CD14-positive monocyte (primary cell): ENCODE results near the gene PPP6C. TPM values are rescaled to one million over a fixed set of nuclear protein-coding genes. Genes with fewer than 3 reads are reported as not detected.
"Not testable (repeated sequence)": the region's sequence is repeated elsewhere in the genome, so short reads cannot be mapped to it uniquely, and the experiment has no call there.

Source experiments
- DNase-seq, 3 donors: peaks; one replicate each; pipeline ENCODE4 v3.0.0-alpha.2; 2011 to 2022
- H2AFZ ChIP-seq: 2 replicates; pipeline ENCODE4 v1.6.0; 2012; ENCODE audit warnings: mild to moderate bottlenecking, low read depth, low read length, inconsistent platforms; ENCODE audit not compliant: insufficient read depth, poor library complexity, severe bottlenecking
- H3K27ac ChIP-seq, 2 donors: 1 replicate in 1 of 2; 2 replicates in 1 of 2; pipeline ENCODE4 v1.5.1; 2012 to 2013; ENCODE audit warnings: low read length in 2 of 2, control low read depth in 1 of 2, inconsistent platforms in 1 of 2, low read depth in 1 of 2, mild to moderate bottlenecking in 1 of 2
- H3K27me3 ChIP-seq, 2 donors: one replicate each; pipeline versions ENCODE4 v1.6.0 to v1.6.1; 2011 to 2013; ENCODE audit warnings: low read length in 2 of 2; ENCODE audit not compliant: control insufficient read depth in 2 of 2, insufficient read depth in 2 of 2
- H3K36me3 ChIP-seq, 2 donors: replicated peaks in 1 of 2; 1 replicate in 1 of 2; 2 replicates in 1 of 2; pipeline versions ENCODE4 v1.5.1 to v1.6.1; 2012 to 2013; ENCODE audit warnings: low read length in 2 of 2, control low read depth in 1 of 2, inconsistent platforms in 1 of 2, mild to moderate bottlenecking in 1 of 2; ENCODE audit not compliant: insufficient read depth in 2 of 2, control insufficient read depth in 1 of 2
- H3K4me1 ChIP-seq, 2 donors: 1 replicate in 1 of 2; 2 replicates in 1 of 2; pipeline versions ENCODE4 v1.5.1 to v1.6.1; 2012 to 2013; ENCODE audit warnings: low read length in 2 of 2, control low read depth in 1 of 2, inconsistent platforms in 1 of 2, mild to moderate bottlenecking in 1 of 2, moderate library complexity in 1 of 2; ENCODE audit not compliant: insufficient read depth in 2 of 2, control insufficient read depth in 1 of 2
- H3K4me2 ChIP-seq: replicated peaks from 2 replicates; pipeline ENCODE3; 2012; ENCODE audit warnings: low read length, moderate library complexity, mild to moderate bottlenecking; ENCODE audit not compliant: poor library complexity, severe bottlenecking; ENCODE audit errors: extremely low read depth
- H3K4me3 ChIP-seq, 3 experiments: fragments of 200-600 bp in 1 of 3; sonication (generic) in 1 of 3; replicated peaks in 1 of 3; 1 replicate in 2 of 3; 2 replicates in 1 of 3; pipeline ENCODE4 v1.5.1; 2011 to 2013; ENCODE audit warnings: low read length in 3 of 3, mild to moderate bottlenecking in 3 of 3, control low read depth in 2 of 3, low read depth in 2 of 3, inconsistent platforms in 1 of 3, moderate library complexity in 1 of 3
- H3K79me2 ChIP-seq: 2 replicates; pipeline ENCODE4 v1.6.0; 2012; ENCODE audit warnings: mild to moderate bottlenecking, control low read depth, inconsistent platforms, low read length, moderate library complexity; ENCODE audit not compliant: insufficient read depth
- H3K9ac ChIP-seq: 2 replicates; pipeline ENCODE4 v1.6.0; 2017; ENCODE audit warnings: low read length, mild to moderate bottlenecking; ENCODE audit not compliant: insufficient read depth, poor library complexity, severe bottlenecking
- H3K9me3 ChIP-seq, 2 donors: replicated peaks in 1 of 2; 1 replicate in 1 of 2; 2 replicates in 1 of 2; pipeline versions ENCODE4 v1.5.1 to v1.6.1; 2012 to 2013; ENCODE audit warnings: low read length in 2 of 2, control low read depth in 1 of 2; ENCODE audit not compliant: control insufficient read depth in 1 of 2, insufficient read depth in 1 of 2
- H4K20me1 ChIP-seq: 2 replicates; pipeline ENCODE4 v1.6.0; 2012; ENCODE audit warnings: mild to moderate bottlenecking, low read length, control low read depth, moderate library complexity; ENCODE audit not compliant: insufficient read depth
- H3K27ac Mint-ChIP-seq, 7 donors: one replicate each; pipeline ENCODE4 v1.8.0; 2020; ENCODE audit warnings: mild to moderate bottlenecking in 7 of 7, mixed read lengths in 7 of 7, moderate library complexity in 6 of 7, inconsistent platforms in 2 of 7
- H3K27me3 Mint-ChIP-seq, 3 donors: one replicate each; pipeline ENCODE4 v1.8.0; 2021 to 2022; ENCODE audit warnings: low read depth in 3 of 3, mild to moderate bottlenecking in 3 of 3, mixed read lengths in 3 of 3, moderate library complexity in 3 of 3, inconsistent platforms in 1 of 3
- H3K36me3 Mint-ChIP-seq, 2 donors: one replicate each; pipeline ENCODE4 v1.8.0; 2020; ENCODE audit warnings: mixed read lengths in 2 of 2, inconsistent platforms in 1 of 2, mild to moderate bottlenecking in 1 of 2
- H3K4me1 Mint-ChIP-seq: one replicate; pipeline ENCODE4 v1.8.0; 2020; ENCODE audit warnings: mild to moderate bottlenecking, mixed read lengths
- H3K4me3 Mint-ChIP-seq, 2 donors: one replicate each; pipeline ENCODE4 v1.8.0; 2020; ENCODE audit warnings: mild to moderate bottlenecking in 2 of 2, mixed read lengths in 2 of 2, moderate library complexity in 1 of 2
- H3K9me3 Mint-ChIP-seq, 7 donors: one replicate each; pipeline ENCODE4 v1.8.0; 2020 to 2022; ENCODE audit warnings: mixed read lengths in 7 of 7, mild to moderate bottlenecking in 6 of 7, moderate library complexity in 6 of 7, inconsistent platforms in 2 of 7
- WGBS: methylation state at CpG from one replicate; pipeline ENCODE4 v1.1.5; 2013; ENCODE audit warnings: missing lambda C conversion rate; ENCODE audit not compliant: insufficient coverage; 5-methylcytosine and 5-hydroxymethylcytosine counted together
- intact Hi-C, 2 donors: fragments of 100-400 bp; cut with micrococcal nuclease; formaldehyde crosslinking; loops; one replicate each; pipeline versions ENCODE4 v1.15.0 to v1.15.1; 2023
- polyA plus RNA-seq, 3 donors: library from polyadenylated mRNA; depleted of rRNA in 1 of 3; unstranded in 2 of 3; stranded (reverse) in 1 of 3; fragments of 300-500 nt in 2 of 3; fragments of >200 nt in 1 of 3; fragmentation: Illumina TruSeq in 2 of 3; gene quantifications; 1 replicate in 2 of 3; 2 replicates in 1 of 3; pipeline ENCODE4 v1.2.3, GENCODE V29; 2012 to 2021
- TF ChIP-seq, protein P1 (sequence below): fragments of 200-600 bp; IDR thresholded peaks from one replicate; pipeline ENCODE4 v1.8.0; 2022; ENCODE audit warnings: antibody characterized with exemption, mild to moderate bottlenecking

The PPP6C gene
- polyA plus RNA-seq, 3 donors: 20.0 to 48.1 (median 36.9) TPM

DNA sequence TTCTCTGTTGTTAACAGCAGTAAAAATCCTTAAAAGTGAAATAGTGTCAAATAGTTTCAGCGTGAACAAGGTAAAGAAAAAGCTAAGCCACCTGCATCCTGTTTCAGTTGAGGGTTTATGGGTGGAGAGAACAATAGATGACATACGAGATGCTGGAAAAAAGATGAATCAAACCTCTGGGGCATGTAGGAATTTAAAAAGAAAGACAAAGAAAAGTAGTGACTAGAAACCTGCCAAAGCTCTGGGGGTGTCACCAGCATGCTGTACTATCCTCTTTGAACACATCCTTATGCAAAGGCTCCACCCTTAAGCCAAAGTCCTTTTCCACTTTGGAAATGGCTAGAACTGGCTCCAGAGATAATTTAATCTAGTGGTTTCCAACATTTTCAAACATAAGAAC is 68.5 kb downstream of the PPP6C start:
- Histone ChIP-seq H3K36me3 (no peaks in the 10 kb centered on the region), H4K20me1 (no peaks in the 10 kb centered on the region), H3K27me3 (no peaks in the 10 kb centered on the region), H3K4me3 (no peak overlapping the region), H3K27ac (no peak overlapping the region), H3K4me2 (no peak overlapping the region), H3K79me2 (no peaks in the 10 kb centered on the region), H3K9me3 (no peaks in the 10 kb centered on the region), H2AFZ (no peak overlapping the region), H3K4me1 (peaks cover 4 to 5% of the 10 kb centered on the region in 2 donors), H3K9ac (no peak overlapping the region)
- peaks cover 3 to 8% of the 10 kb centered on the region in 2 donors for H3K36me3 Mint-ChIP-seq
- H3K27ac Mint-ChIP-seq: no peak overlapping the region
- TF ChIP-seq, protein P1, sequence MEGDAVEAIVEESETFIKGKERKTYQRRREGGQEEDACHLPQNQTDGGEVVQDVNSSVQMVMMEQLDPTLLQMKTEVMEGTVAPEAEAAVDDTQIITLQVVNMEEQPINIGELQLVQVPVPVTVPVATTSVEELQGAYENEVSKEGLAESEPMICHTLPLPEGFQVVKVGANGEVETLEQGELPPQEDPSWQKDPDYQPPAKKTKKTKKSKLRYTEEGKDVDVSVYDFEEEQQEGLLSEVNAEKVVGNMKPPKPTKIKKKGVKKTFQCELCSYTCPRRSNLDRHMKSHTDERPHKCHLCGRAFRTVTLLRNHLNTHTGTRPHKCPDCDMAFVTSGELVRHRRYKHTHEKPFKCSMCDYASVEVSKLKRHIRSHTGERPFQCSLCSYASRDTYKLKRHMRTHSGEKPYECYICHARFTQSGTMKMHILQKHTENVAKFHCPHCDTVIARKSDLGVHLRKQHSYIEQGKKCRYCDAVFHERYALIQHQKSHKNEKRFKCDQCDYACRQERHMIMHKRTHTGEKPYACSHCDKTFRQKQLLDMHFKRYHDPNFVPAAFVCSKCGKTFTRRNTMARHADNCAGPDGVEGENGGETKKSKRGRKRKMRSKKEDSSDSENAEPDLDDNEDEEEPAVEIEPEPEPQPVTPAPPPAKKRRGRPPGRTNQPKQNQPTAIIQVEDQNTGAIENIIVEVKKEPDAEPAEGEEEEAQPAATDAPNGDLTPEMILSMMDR: no peak
- intact Hi-C loops: no loop called here
- peaks cover 7% of the 10 kb centered on the region for H3K4me1 Mint-ChIP-seq
- DNase-seq: no peak
- no peak overlapping the region for H3K4me3 Mint-ChIP-seq
- H3K9me3 Mint-ChIP-seq: no peaks in the 10 kb centered on the region
- no CpG with 5 or more reads among the region's 2 CpGs for WGBS
- H3K27me3 Mint-ChIP-seq: no peaks in the 10 kb centered on the region

DNA sequence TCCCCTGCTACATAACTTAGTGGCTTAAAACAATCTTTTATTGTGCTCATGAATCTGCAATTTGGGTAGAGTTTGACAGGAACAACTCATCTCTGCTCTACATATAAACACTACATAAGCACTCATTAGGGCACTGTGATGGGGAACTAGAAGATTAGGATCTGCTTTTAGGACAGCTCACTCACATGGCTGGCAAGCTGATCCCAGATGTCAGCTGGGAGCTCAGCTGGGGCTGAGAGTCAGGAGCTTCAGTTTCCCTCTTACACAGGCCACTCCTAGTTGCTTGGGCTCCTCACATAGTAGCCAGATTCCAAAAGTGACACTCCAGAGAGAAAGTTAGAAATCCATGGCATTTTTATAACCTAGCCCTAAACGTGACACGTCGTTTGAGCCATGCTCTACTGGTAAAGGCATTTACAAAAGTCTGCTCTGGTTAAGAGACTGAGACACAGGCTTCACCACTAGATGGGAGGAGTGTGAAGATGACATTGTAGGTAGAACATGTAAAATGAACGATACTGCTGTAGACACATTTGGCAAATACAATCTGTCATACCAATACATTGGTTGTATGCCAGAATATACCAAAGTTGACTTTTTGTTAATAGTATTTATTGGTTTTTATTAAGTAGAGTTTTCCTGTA is 69.8 kb downstream of the PPP6C start:
- WGBS: no CpG with 5 or more reads among the region's 4 CpGs
- Mint-ChIP-seq H3K36me3 (peaks cover 3 to 8% of the 10 kb centered on the region in 2 donors), H3K27me3 (no peaks in the 10 kb centered on the region), H3K27ac (no peak overlapping the region), H3K4me3 (no peak overlapping the region), H3K4me1 (no peaks in the 10 kb centered on the region), H3K9me3 (peaks cover 0 to 4% (median under 1%) of the 10 kb centered on the region in 7 donors)
- Histone ChIP-seq H4K20me1 (no peaks in the 10 kb centered on the region), H3K27ac (no peak overlapping the region), H2AFZ (no peak overlapping the region), H3K4me3 (no peak overlapping the region), H3K4me1 (no peaks in the 10 kb centered on the region), H3K4me2 (no peak overlapping the region), H3K9ac (no peak overlapping the region), H3K36me3 (no peaks in the 10 kb centered on the region), H3K79me2 (no peaks in the 10 kb centered on the region), H3K9me3 (peaks cover 0 to 1% of the 10 kb centered on the region in 2 donors), H3K27me3 (no peaks in the 10 kb centered on the region)
- intact Hi-C loops: no loop called here
- TF ChIP-seq, protein P1: no peak
- no peak for DNase-seq

DNA sequence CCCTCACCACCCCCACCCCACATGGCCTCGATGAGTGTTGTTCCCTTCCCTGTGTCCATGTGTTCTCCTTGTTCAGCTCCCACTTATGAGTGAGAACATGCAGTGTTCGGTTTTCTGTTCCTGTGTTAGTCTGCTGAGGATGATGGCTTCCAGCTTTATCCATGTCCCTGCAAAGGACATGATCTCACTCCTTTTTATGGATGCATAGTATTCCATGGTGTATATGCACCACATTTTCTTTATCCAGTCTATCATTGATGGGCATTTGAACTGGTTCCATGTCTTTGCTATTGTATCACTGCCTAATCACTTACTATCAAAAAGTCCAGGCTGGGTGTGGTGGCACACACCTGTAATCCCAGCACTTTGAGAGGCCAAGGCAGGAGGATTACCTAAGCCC is 70.9 kb downstream of the PPP6C start:
- H3K27ac ChIP-seq, DNase-seq, H3K4me3 Mint-ChIP-seq, H3K27me3 ChIP-seq, H3K27ac Mint-ChIP-seq, H3K4me3 ChIP-seq, H3K36me3 Mint-ChIP-seq, H3K4me2 ChIP-seq, H3K9me3 Mint-ChIP-seq, H3K36me3 ChIP-seq, H3K9ac ChIP-seq, H3K79me2 ChIP-seq, H3K4me1 Mint-ChIP-seq, intact Hi-C loops, H4K20me1 ChIP-seq, H3K4me1 ChIP-seq, H3K9me3 ChIP-seq, H2AFZ ChIP-seq, H3K27me3 Mint-ChIP-seq: not testable (repeated sequence)
- no CpG with 5 or more reads among the region's 2 CpGs for WGBS
